ENCODE measurements around the gene FUZ.

DNA sequence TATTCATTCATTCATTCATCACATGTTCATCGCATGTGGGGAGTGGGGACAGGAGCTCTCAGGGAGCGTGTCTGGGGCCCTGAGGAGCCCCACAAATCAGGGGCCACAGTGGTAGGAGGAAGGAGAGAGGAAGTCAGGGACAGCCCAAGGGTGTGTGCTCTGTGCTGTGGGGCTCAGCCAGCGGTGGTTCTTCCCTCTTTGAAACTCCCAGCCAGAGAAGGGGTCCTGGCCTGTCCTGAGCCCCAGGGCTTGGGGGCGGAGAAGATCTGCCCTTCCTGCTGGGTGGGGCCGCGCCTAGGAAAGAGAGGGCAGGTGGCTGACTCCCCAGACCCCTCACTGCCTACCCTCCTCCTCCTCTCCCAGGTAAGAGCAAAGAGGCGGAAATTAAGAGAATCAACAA is 31.7 kb downstream of the FUZ start:
- TF ChIP-seq EP300 (IDR thresholded peaks at IDR 0.05; ENCODE audit: borderline replicate concordance) (no peak), USF1 (IDR thresholded peaks at IDR 0.05) (no peak), TAF1 (IDR thresholded peaks at IDR 0.05; ENCODE audit: low read depth) (no peak), ZBTB7A (IDR thresholded peaks at IDR 0.05; ENCODE audit: low read depth) (no peak), TEAD4 (IDR thresholded peaks at IDR 0.05) (no peak), YY1 (IDR thresholded peaks at IDR 0.05; ENCODE audit: low read depth) (no peak), RAD21 (IDR thresholded peaks at IDR 0.05; ENCODE audit: low read depth) (no peak), EGR1 (IDR thresholded peaks at IDR 0.05) (no peak), MAX (IDR thresholded peaks at IDR 0.05) (no peak), TCF12 (IDR thresholded peaks at IDR 0.05; ENCODE audit: low read depth) (no peak)
- TF ChIP-seq, protein P1, sequence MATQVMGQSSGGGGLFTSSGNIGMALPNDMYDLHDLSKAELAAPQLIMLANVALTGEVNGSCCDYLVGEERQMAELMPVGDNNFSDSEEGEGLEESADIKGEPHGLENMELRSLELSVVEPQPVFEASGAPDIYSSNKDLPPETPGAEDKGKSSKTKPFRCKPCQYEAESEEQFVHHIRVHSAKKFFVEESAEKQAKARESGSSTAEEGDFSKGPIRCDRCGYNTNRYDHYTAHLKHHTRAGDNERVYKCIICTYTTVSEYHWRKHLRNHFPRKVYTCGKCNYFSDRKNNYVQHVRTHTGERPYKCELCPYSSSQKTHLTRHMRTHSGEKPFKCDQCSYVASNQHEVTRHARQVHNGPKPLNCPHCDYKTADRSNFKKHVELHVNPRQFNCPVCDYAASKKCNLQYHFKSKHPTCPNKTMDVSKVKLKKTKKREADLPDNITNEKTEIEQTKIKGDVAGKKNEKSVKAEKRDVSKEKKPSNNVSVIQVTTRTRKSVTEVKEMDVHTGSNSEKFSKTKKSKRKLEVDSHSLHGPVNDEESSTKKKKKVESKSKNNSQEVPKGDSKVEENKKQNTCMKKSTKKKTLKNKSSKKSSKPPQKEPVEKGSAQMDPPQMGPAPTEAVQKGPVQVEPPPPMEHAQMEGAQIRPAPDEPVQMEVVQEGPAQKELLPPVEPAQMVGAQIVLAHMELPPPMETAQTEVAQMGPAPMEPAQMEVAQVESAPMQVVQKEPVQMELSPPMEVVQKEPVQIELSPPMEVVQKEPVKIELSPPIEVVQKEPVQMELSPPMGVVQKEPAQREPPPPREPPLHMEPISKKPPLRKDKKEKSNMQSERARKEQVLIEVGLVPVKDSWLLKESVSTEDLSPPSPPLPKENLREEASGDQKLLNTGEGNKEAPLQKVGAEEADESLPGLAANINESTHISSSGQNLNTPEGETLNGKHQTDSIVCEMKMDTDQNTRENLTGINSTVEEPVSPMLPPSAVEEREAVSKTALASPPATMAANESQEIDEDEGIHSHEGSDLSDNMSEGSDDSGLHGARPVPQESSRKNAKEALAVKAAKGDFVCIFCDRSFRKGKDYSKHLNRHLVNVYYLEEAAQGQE (IDR thresholded peaks at IDR 0.05; ENCODE audit: low read depth) = no peak
